ENCODE measurements around the gene LRRFIP1. TPM values are rescaled to one million over a fixed set of nuclear protein-coding genes. Genes with fewer than 3 reads are reported as not detected.
"Not testable (repeated sequence)": the region's sequence is repeated elsewhere in the genome, so short reads cannot be mapped to it uniquely, and the experiment has no call there.

The LRRFIP1 gene
- total RNA-seq, 2 donors from 2014 or later, result 180 to 357 TPM

DNA sequence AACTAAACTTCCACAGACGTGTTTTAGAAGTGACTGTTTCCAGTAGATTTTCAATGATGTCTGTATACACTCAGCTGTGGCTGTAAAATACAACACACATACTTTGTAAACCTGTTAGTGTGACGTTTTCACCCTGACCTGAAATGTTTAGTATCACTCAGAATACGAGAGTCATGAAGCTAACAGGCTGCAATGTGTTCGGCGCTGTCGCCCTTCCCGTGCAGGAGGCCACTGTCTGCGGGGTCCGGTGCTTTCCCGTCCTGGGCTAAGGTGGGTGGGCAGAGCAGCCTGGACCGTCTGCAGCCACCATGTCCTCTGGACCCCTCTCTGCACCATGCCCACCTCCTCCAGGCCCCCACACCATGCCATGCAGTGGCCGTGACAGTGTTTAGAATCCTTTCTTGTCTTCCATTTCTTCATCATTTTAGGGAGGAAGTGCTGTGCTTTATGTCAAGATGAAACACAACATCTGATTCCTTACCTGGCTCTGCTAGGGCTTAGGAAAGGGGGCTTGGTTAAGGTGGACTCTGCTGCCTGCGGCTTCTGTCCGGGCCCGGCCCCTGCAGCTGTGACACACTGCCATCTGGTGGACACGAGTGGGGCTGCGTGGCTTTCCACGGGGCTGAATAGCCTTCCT lies 117.3 kb downstream of the LRRFIP1 start:
- DNase-seq (ENCODE audit: low spot score), result peak; percentile 95
- intact Hi-C loops (cut with DNase I), result loop anchor here (5.0 to 10.0 kb wide), 5 partner anchors 77 to 230 kb away; partner anchors contain the start of gene RAB17 (in 1 of the 2)

DNA sequence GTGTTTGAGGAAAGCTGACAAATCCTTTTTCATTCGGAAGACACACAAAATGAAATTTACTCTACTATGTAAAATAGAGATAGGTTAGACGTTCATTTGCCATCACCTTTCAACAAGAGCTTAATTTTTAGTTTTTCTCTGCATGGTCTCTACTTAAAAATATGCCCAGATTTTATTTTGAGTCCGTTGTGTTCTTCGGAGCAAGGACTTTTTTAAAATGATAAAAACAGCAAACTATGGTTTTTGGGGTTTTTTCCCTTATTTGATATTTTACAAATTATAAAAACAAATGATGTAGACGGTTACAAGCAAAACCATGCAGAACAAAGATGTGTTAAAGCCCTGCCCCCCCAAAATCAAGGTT lies 117.8 kb downstream of the LRRFIP1 start:
- intact Hi-C loops (cut with DNase I), result loop anchor here (5.0 to 10.0 kb wide), 4 partner anchors 78 to 230 kb away; partner anchors contain the start of gene RAB17 (in 1 of the 2)

DNA sequence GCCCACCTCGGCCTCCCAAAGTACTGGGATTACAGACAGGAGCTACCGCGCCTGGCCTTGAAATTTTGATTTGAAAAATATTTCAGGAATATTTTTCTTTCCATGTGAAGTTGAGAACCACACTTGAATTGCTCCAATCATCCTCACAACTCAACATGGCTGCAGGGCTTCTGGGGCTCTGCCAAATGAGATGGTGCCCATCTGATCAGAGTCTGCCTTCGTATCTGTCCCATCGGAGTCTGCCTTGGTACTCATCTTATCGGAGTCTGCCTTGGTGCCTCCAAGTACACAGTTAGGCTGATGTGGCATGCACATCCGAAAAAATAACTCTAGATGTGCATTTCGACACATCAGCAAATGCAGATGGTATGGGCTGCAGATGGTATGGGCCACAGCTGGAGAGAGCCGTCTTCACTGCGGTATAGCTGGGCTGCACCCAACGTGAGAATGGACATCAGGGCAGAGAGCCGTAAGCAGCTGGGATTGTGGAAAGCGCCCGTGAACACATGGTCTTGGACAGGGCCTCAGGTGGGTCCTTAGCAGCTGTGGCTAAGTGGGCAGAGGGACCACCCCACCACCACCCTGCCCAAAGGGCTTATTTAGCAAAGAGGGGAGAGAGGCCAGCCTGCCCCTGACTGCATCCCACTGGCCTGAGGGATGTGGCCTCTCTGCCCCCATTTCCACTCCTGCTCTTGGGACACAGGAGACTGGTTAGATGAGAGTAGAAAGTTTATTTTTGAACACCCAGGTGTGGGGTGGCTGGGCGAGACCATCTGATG lies 119.1 kb downstream of the LRRFIP1 start:
- DNase-seq (ENCODE audit: low spot score), result peak; percentile 50
- intact Hi-C loops (cut with DNase I), result loop anchor here (5.0 to 10.0 kb wide), 4 partner anchors 79 to 232 kb away; partner anchors contain the start of gene RAB17 (in 1 of the 2)

More for the DNA sequence above, 117.8 kb downstream of the LRRFIP1 start:
- no peak for DNase-seq (ENCODE audit: low spot score)

DNA sequence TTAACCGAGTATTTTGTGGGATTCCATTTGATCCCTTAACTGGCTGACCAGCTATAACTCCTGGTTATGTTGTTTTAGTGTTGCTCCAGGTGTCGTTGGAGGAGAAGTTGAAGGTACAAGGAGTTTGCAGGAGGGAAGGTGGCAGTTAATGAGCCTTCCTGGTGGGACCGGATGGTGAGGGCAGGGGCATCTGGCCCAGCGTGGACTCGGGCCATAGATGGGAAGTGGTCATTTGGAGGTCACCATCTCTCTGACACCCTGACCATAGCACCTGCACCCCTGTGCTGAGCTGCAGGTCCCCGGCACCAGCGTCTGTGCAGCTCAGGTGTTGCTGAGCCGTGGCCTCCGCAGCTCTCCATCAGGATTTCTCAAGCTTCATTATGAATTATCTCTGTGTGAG lies 119.8 kb downstream of the LRRFIP1 start:
- peak; percentile 51 for DNase-seq (ENCODE audit: low spot score)
- intact Hi-C loops (cut with DNase I), result loop anchor here (5.0 to 10.0 kb wide), 4 partner anchors 80 to 232 kb away; partner anchors contain the start of gene RAB17 (in 1 of the 2)

DNA sequence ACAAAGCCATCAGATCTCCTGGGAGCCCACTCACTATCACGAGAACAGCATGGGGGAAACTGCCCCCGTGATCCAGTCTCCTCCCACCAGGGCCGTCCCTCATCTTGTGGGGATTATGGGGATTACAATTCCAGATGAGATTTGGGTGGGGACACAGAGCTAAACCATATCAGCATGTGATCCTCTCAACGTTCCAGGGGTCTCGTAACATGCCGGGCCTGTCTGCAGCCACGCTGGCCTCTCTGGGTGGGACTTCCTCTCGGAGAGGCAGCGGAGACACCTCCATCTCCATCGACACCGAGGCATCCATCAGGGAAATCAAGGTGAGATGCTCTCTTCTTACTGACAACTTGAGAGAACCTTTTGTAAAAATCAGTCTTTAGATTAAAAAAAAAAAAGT lies 121.6 kb downstream of the LRRFIP1 start:
- no peak for DNase-seq (ENCODE audit: low spot score)
- intact Hi-C loops (cut with DNase I), result loop anchor here (5.0 to 10.0 kb wide), 4 partner anchors 82 to 234 kb away; partner anchors contain the start of gene RAB17 (in 1 of the 2)

DNA sequence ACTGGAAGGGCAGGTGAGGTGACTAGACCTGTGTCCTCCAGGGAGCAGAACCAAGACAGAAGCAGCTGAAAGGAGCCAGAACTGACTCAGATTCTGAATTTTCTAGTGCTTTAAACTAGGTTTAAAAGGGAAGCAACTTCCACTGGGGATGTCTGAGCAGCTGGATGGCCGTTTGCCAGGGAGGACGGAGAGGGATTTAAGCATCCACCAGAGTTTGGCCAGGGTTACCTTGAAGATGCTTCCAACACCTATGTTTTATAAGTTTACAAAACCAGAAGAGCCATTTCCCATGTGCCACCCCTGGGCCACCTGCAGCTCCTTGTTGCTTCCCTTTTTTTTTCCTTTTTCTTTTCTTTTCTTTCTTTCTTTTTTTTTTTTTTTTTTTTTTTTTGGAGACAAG lies 122.6 kb downstream of the LRRFIP1 start:
- DNase-seq (ENCODE audit: low spot score), result peak; percentile 56
- intact Hi-C loops (cut with DNase I), result loop anchor here (5.0 to 10.0 kb wide), 4 partner anchors 83 to 235 kb away; partner anchors contain the start of gene RAB17 (in 1 of the 2)

DNA sequence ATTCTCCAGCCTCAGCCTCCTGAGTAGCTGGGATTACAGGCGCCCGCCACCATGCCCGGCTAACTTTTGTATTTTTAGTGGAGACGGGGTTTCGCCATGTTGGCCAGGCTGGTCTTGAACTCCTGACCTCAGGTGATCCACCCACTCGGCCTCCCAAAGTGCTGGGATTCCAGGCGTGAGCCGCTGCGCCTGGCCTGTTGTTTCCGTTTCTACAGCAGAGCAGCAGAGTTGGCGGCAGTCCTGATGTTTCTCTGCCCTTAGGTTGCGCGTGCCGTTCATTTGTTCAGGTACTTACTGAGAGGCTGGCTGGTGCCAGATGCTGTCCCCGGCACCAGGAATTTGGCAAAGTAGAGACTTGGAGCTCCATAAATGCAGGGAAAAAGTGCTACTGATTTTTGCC lies 123.1 kb downstream of the LRRFIP1 start:
- intact Hi-C loops (cut with DNase I), result not testable (repeated sequence)
- peak; percentile 30 for DNase-seq (ENCODE audit: low spot score)

DNA sequence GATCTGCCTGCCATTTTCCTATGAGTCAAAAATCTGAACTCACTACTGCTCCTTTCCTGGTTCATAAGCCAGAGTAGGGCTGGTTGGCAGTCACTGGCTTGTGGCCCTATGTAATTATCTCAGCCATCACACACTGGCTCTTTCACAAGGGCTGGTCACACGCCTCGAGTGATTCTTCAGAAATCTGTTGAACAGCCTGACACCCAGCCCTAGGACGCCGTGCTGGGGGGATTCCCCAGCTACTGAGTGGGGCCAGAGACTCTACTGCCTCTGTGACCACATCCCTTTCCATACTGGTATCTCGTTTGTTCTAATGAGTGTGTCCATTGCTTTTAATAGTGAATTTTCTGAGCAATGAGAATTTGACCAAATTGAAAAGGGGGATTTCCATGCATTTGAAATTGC lies 125.4 kb downstream of the LRRFIP1 start:
- DNase-seq (ENCODE audit: low spot score), result peak; percentile 79
- intact Hi-C loops (cut with DNase I), result no loop called here

DNA sequence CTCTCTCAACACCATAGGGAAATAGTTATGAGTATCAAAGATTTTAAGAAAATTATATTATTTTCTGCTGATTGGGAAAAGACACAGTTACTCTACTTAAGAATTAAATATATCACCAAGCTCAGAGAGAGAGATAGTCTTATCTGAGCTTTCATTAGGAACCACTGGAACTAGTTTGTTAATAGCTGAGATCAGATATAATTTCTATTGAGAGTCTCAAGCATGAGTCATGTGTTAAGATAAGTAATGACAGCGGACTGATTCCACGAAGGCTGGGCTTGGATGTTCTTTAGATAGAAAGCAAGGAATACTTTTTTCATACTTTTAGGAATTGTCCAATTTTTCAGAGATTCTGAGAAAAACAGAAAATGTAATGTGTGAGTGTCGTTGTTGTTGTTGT lies 126.8 kb downstream of the LRRFIP1 start:
- no peak for DNase-seq (ENCODE audit: low spot score)
- intact Hi-C loops (cut with DNase I), result no loop called here

DNA sequence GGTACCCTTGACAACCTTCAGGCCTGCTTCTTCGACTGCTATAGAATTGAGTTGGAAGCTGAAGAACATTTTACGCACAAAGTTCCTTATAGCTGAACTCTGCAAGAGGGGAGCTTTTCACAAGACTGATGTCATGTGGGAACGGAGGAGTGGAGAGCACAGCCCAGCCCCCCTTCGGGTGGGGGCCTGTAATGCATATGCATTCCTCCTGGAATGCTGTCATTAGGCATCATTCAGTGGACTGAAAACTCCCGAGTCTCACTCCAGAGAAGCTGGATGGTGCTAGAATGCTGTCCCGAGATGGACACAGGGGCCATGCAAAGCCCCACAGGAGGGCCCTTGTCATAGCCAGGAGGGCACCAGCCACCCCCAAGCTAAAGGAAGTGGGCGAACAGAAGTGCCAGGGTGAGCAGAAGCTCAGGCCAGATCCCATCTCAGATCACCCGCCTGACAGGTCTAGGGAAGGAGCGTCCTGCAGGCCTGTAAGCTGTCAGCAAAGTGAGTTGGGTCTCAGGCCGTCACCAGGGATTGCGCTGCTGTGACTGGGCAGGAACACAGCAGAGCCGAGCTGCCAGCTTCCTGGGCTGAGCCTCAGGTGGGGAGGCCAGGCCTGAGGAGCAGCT lies 127.3 kb downstream of the LRRFIP1 start:
- DNase-seq (ENCODE audit: low spot score), result peak; percentile 64

DNA sequence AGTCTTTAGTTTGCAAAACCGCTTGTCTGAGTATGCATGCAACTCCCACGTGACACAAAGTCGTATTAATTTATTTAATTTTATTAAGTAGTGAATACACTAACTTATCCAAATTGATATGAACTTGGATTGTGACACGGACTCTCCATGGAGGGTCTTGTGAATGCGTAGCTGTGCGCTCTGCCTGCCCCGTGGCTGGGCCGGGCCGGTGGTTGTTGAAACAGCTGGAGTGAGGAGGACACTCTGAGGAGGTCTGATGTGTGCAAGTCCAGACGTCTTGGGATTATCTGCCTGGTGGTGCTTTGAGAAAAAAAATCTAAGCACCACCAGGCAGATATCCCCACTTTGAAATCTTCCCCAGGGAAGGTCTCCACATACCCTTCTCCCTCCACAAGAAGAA lies 130.2 kb downstream of the LRRFIP1 start:
- DNase-seq (ENCODE audit: low spot score), result no peak
- intact Hi-C loops (cut with DNase I), result no loop called here

More for the DNA sequence above, 127.3 kb downstream of the LRRFIP1 start:
- intact Hi-C loops (cut with DNase I), result no loop called here

DNA sequence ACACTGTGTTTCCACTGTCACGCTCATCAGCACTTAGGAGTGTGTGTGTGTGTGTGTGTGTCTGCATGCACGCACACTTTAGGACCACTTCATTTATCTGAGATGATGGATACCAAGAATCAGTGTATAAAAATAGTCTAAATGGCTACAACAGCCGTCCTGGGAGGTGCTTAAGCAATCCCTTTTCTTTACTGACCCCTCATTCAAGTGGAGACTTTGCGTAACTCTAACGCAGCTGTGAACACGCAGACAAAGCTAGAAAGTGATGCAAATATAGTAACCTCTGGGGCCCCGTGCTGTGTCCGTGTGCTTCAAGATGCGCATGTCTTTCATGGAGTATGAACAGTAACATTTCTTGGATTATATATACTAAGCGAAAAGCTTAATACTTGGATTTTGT lies 130.8 kb downstream of the LRRFIP1 start:
- intact Hi-C loops (cut with DNase I), result no loop called here
- DNase-seq (ENCODE audit: low spot score), result no peak

DNA sequence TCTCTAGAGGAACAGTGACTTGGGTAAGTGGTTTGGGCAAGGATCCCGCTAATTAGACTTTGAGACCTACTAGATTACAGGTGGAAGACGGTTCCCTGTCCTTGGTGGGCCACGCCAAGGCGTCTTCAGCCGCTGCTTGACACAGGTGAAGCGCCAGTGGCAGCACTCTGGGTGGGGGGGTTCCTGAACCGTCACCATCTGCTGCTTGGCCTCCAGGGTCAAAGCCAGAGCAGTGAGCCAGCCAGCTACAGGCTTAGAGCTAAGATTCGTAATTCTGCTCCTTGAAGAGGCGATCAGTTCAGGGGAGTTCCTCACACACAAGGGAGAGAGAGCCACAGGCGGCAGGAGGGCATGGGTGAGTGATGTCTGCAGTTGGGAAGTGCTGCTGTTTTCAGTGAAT lies 131.8 kb downstream of the LRRFIP1 start:
- peak; percentile 56 for DNase-seq (ENCODE audit: low spot score)
- intact Hi-C loops (cut with DNase I), result no loop called here

DNA sequence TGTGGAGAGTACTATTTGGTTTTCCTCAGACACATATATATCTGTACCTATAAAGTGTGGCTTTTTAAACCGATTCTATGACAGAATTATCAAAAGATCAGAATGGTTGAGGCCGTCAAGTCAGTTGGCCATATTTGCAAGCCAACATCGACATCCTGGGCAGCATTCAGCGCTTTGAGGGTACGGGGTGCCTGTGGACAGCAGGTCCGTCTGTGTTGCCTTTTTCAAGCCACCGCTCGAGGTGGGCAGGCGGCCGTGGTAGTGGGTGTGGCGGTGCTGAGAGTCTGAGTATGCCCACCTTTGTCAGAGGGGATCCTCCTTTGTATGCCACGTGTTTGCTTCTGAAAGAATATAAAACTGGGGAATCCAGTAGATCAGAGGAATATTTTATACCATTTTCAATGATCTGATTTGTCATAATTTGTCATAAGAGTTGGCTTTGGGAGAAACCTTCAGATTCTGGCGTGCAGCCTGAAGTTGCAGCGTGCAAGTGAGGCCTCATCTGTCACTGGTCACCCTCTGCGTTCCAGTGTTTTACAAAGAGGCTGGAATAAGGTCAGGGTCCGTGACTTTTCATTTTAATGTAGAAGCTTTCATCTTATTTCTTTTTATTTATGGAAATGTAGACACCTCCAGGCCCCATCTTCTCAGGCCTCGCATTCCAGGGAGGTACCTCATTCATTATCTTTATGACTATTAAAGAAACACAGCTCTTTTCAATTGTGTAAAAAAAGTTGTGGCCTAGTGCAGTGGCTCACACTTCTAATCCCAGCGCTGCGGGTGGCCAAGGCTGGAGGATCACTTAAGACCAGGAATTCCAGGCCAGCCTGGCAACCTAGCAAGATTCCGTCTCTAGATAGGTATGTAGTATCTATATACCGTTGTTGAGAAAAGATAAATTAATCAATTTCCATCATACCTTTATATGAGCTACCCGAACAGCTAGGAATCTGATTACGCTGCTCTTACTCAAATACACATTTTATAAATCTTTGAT lies 133.4 kb downstream of the LRRFIP1 start:
- intact Hi-C loops (cut with DNase I), result no loop called here

DNA sequence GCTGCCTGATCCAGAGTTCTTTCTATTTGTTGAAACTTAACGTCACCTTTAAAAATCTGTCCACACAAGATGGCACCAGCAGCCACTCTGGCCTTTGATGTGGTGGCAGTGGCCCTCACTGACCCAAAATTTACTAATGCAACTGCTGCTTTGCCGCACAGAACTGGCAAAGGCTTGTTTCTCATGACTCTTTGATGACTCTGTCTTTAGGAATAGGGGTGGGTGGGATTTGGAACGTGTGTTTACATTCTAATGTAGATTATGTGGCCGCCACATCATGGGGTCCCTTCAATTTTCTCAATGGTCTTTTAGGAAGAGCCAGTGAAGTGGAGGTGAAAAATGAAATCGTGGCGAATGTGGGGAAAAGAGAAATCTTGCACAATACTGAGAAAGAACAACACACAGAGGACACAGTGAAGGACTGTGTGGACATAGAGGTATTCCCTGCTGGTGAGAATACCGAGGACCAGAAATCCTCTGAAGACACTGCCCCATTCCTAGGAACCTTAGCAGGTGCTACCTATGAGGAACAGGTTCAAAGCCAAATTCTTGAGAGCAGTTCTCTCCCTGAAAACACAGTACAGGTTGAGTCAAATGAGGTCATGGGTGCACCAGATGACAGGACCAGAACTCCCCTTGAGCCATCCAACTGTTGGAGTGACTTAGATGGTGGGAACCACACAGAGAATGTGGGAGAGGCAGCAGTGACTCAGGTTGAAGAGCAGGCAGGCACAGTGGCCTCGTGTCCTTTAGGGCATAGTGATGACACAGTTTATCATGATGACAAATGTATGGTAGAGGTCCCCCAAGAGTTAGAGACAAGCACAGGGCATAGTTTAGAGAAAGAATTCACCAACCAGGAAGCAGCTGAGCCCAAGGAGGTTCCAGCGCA lies 135.2 kb downstream of the LRRFIP1 start:
- intact Hi-C loops (cut with DNase I); DNase-seq (ENCODE audit: low spot score): not testable (repeated sequence)

More for the DNA sequence above, 133.4 kb downstream of the LRRFIP1 start:
- peak; percentile 76 for DNase-seq (ENCODE audit: low spot score)

DNA sequence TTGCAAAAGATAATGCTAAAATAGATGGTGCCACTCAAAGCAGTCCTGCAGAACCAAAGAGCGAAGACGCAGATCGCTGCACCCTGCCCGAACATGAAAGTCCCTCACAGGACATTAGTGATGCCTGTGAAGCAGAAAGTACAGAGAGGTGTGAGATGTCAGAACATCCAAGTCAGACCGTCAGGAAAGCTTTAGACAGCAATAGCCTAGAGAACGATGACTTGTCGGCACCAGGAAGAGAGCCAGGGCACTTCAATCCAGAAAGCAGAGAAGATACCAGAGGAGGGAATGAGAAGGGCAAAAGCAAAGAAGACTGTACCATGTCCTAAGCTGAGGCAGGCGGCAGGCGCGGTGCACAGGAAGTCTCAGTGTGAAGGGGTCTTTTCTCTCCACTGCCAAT lies 136.4 kb downstream of the LRRFIP1 start:
- peak; percentile 48 for DNase-seq (ENCODE audit: low spot score)
- intact Hi-C loops (cut with DNase I), result no loop called here

DNA sequence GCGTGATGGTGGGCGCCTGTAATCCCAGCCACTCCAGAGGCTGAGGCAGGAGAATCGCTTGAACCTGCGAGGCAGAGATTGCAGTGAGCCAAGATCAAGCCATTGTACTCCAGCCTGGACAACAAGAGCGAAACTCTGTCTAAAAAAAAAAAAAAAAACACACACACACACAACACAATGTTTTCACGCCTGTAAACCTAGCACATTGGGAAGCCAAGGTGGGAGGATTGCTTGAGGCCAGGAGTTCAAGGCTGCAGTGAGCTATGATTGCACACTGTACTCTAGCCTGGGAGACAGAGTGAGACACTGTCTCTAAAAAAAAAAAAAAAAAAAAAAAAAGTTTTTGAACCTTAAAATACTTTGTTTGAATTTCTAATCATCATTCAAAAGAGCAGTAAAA lies 137.7 kb downstream of the LRRFIP1 start:
- DNase-seq (ENCODE audit: low spot score); intact Hi-C loops (cut with DNase I): not testable (repeated sequence)

DNA sequence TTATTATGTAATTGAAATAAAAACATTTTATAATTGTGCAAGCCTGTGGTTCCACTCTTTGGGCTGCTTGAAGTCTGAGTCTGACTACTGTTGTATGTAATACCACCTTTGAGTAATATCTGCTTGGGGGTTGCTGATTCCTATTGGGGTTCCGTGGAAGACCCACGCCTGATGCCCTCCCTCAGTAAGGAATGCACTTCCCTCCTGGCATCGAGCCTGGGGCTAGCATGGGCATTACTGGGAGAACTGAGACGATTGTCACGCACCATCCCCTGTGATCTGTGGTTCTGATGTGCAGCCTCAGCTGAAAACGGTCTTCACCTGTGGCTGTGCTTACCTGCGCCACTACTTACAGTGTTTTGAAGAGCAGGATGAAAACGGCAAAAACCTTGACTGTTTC lies 138.5 kb downstream of the LRRFIP1 start:
- DNase-seq (ENCODE audit: low spot score), result peak; percentile 64
- intact Hi-C loops (cut with DNase I), result no loop called here
